ENCODE data around the gene SHB.

GRCh38 chr9:37929441-37929895 is 139.6 kb downstream of the SHB start:
- no peak for TF ChIP-seq ZNF121 (tag by site-specific recombination; IDR thresholded peaks at IDR 0.05)
- no peak for TF ChIP-seq GLIS2 (tag by site-specific recombination; IDR thresholded peaks at IDR 0.05)
- no peak for TF ChIP-seq MEIS1 (CRISPR knock-in tag; IDR thresholded peaks at IDR 0.05; ENCODE audit: borderline replicate concordance)
- TF ChIP-seq ZNF324 (tag by site-specific recombination; IDR thresholded peaks at IDR 0.05) = no peak
- TF ChIP-seq PRDM10 (tag by site-specific recombination; IDR thresholded peaks at IDR 0.05) = no peak
- TF ChIP-seq ZNF785 (tag by site-specific recombination; IDR thresholded peaks at IDR 0.05) = no peak
- TF ChIP-seq ZNF274 (IDR thresholded peaks at IDR 0.05; ENCODE audit: low read length) = no peak
- TF ChIP-seq ZNF274 (tag by site-specific recombination; IDR thresholded peaks at IDR 0.05; ENCODE audit: borderline replicate concordance) = no peak
- no peak for TF ChIP-seq ZSCAN23 (tag by site-specific recombination; IDR thresholded peaks at IDR 0.05)
- no peak for TF ChIP-seq ZNF639 (tag by site-specific recombination; IDR thresholded peaks at IDR 0.05)
